ENCODE results near the gene RAD18.

RAD18 gene

DNA sequence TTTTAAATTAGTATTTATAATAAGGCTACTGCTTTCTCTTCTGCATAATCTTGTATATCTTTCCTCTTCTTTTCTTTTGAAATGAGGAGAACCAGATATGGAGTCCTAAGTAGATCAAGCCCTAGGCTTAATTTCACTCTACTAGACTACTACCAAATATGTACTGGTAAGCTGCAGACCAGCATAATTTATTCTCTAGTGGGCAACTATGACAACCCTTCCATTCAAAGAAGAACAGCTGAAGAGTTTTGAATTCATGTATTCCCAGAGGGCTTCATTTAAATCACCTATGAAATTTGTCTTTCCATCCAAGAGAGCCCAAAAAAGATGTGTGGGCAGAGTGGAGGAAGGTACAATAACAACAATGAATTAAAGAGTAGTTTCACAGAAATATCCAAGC lies 10.0 kb downstream of the RAD18 start:
- TF ChIP-seq, protein P1, sequence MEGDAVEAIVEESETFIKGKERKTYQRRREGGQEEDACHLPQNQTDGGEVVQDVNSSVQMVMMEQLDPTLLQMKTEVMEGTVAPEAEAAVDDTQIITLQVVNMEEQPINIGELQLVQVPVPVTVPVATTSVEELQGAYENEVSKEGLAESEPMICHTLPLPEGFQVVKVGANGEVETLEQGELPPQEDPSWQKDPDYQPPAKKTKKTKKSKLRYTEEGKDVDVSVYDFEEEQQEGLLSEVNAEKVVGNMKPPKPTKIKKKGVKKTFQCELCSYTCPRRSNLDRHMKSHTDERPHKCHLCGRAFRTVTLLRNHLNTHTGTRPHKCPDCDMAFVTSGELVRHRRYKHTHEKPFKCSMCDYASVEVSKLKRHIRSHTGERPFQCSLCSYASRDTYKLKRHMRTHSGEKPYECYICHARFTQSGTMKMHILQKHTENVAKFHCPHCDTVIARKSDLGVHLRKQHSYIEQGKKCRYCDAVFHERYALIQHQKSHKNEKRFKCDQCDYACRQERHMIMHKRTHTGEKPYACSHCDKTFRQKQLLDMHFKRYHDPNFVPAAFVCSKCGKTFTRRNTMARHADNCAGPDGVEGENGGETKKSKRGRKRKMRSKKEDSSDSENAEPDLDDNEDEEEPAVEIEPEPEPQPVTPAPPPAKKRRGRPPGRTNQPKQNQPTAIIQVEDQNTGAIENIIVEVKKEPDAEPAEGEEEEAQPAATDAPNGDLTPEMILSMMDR (IDR thresholded peaks at IDR 0.05): no peak
- Histone ChIP-seq H3K79me2 (no peaks in the 10 kb centered on the region), H3K9me3 (ENCODE audit: control insufficient read depth, low read length) (no peaks in the 10 kb centered on the region), H3K4me3 (ENCODE audit: low read depth, low read length) (no peak overlapping the region), H3K4me2 (ENCODE audit: low read length) (no peak overlapping the region), H3K27ac (no peak overlapping the region), H2AFZ (no peak overlapping the region), H3K4me1 (no peaks in the 10 kb centered on the region), H3K36me3 (ENCODE audit: control insufficient read depth, insufficient read depth, low read length) (no peaks in the 10 kb centered on the region), H3K9ac (no peak overlapping the region), H3K27me3 (ENCODE audit: control insufficient read depth, insufficient read depth, low read length) (no peaks in the 10 kb centered on the region)

DNA sequence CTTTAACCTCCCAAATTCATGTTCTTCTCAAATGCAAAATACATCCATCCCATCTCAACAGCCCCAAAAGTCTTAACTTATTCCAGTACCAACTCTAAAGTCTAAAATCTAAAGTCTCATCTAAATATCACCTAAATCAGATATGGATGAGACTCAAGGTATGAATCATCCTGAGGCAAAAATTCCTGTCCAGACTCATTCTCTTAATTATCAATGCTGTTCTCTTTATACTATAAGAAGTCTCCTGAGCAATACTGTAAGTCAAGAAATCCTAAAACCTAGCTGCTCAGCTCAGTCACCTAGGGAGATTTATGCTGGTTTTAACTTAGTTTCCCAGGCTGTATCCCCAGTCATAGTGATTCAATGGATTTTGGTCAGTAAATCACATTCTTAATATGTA lies 11.1 kb downstream of the RAD18 start:
- Histone ChIP-seq H2AFZ (no peak overlapping the region), H3K9me3 (ENCODE audit: control insufficient read depth, low read length) (no peaks in the 10 kb centered on the region), H3K4me1 (no peaks in the 10 kb centered on the region), H3K4me3 (ENCODE audit: low read depth, low read length) (no peak overlapping the region), H3K36me3 (ENCODE audit: control insufficient read depth, insufficient read depth, low read length) (no peaks in the 10 kb centered on the region), H3K4me2 (ENCODE audit: low read length) (no peak overlapping the region), H3K27ac (no peak overlapping the region), H3K27me3 (ENCODE audit: control insufficient read depth, insufficient read depth, low read length) (no peaks in the 10 kb centered on the region), H3K79me2 (no peaks in the 10 kb centered on the region), H3K9ac (no peak overlapping the region)
- TF ChIP-seq, protein P1 (IDR thresholded peaks at IDR 0.05): no peak

DNA sequence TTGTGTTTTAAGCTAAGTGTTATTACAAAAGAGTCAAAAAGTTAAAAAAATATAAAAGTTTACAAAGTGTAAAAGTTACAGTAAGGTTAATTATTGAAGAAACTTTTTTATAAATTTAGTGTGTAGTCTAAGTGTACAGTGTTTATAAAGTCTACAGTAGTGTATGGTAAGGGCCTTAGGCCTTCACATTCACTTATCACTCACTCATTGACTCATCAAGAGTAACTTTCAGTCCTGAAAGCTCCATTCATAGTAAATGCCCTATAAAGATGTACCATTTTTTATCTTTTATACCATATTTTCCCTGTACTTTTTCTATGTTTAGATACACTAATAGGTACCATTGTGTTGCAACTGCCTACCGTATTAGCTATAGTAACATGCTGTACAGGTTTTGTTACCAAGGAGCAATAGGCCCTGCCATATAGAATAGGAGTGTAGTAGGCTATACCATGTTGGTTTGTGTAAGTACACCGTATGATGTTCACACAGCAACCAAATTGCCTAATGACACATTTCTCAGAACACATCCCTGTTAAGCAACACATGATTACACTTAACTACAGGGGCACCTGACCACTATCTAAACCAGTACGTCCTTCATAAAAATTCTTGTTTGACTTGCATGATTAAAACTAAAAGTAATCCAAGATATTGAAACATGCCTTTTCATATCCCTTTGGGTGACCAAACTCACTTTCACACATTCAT lies 17.2 kb downstream of the RAD18 start:
- H2AFZ ChIP-seq: no peak overlapping the region
- no peak overlapping the region for H3K27ac ChIP-seq
- H3K4me2 ChIP-seq (ENCODE audit: low read length): no peak overlapping the region
- TF ChIP-seq, protein P1 (IDR thresholded peaks at IDR 0.05): no peak
- H3K9ac ChIP-seq: no peak overlapping the region
- H3K4me3 ChIP-seq (ENCODE audit: low read depth, low read length): no peak overlapping the region
- H3K9me3 ChIP-seq (ENCODE audit: control insufficient read depth, low read length): no peaks in the 10 kb centered on the region
- H3K79me2 ChIP-seq: no peaks in the 10 kb centered on the region
- H3K4me1 ChIP-seq: no peaks in the 10 kb centered on the region
- H3K27me3 ChIP-seq (ENCODE audit: control insufficient read depth, insufficient read depth, low read length): no peaks in the 10 kb centered on the region
- no peaks in the 10 kb centered on the region for H3K36me3 ChIP-seq (ENCODE audit: control insufficient read depth, insufficient read depth, low read length)

DNA sequence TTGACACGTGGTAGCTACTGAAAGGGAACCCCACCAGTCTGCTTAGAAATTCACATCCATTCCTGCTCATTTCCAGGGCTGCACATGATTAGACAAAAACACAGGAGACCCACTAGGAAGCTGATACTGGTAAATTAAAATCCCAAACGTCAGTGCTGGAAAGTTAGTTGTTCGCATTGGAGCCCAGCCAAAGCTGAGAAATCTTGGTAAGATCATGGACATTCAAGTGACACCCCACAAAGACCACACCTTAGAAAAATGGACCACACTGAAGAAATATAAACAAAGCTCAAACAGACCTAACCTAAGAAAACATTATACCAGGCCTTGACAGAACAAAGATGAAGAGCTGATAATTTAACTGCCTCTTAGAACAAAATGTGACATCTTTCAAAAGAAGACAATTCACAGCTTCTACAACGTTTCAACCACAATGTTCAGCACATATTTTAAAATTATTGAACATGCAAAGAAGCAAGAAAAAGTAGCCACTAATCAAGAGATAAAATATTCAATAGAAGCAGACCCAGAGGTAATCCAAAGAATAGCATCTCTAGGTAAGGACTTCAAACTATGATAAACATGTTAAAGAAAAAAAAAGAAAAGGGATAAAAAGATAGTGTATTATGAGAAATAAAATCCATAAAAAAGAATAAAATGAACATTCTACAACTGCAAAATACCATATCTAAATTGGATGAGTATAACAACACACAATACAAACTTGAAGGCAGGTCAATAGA lies 20.4 kb downstream of the RAD18 start:
- no peak overlapping the region for H3K9ac ChIP-seq
- no peak overlapping the region for H2AFZ ChIP-seq
- no peaks in the 10 kb centered on the region for H3K27me3 ChIP-seq (ENCODE audit: control insufficient read depth, insufficient read depth, low read length)
- H3K36me3 ChIP-seq (ENCODE audit: control insufficient read depth, insufficient read depth, low read length): no peaks in the 10 kb centered on the region
- H3K9me3 ChIP-seq (ENCODE audit: control insufficient read depth, low read length): no peaks in the 10 kb centered on the region
- no peak overlapping the region for H3K4me3 ChIP-seq (ENCODE audit: low read depth, low read length)
- TF ChIP-seq, protein P1 (IDR thresholded peaks at IDR 0.05): no peak
- no peak overlapping the region for H3K27ac ChIP-seq
- H3K79me2 ChIP-seq: no peaks in the 10 kb centered on the region
- no peaks in the 10 kb centered on the region for H3K4me1 ChIP-seq
- no peak overlapping the region for H3K4me2 ChIP-seq (ENCODE audit: low read length)

Measured in parathyroid adenoma (tissue), 2 donors.